Mesendoderm (in vitro differentiated cells): Measurements from ENCODE around the gene HIKESHI.
"Not testable (repeated sequence)": the region's sequence is repeated elsewhere in the genome, so short reads cannot be mapped to it uniquely, and the experiment has no call there.

Experiments
- DNase-seq: peaks from one replicate; pipeline ENCODE4 v3.0.0; 2013
- H2AK5ac ChIP-seq: 2 replicates; pipeline ENCODE4 v1.6.1; 2013; ENCODE audit warnings: low read length, inconsistent platforms
- H2BK120ac ChIP-seq: 2 replicates; pipeline ENCODE4 v1.6.1; 2013; ENCODE audit warnings: low read depth, mild to moderate bottlenecking, low read length, moderate library complexity, mixed read lengths
- H2BK15ac ChIP-seq: replicated peaks from 2 replicates; pipeline ENCODE4 v1.6.1; 2013; ENCODE audit warnings: low read depth, mild to moderate bottlenecking, moderate library complexity
- H2BK5ac ChIP-seq: 2 replicates; pipeline ENCODE4 v1.6.1; 2013; ENCODE audit warnings: low read length, inconsistent platforms
- H3K18ac ChIP-seq: 2 replicates; pipeline ENCODE4 v1.6.1; 2013; ENCODE audit warnings: mild to moderate bottlenecking, low read length, mixed read lengths
- H3K23ac ChIP-seq: one replicate; pipeline ENCODE4 v1.6.1; 2013; ENCODE audit warnings: low read length
- H3K27ac ChIP-seq: 2 replicates; pipeline ENCODE4 v1.5.1; 2013; ENCODE audit warnings: low read depth, mild to moderate bottlenecking, inconsistent platforms, low read length, moderate library complexity
- H3K27me3 ChIP-seq: 2 replicates; pipeline ENCODE4 v1.6.1; 2013; ENCODE audit warnings: low read length, control low read depth, mild to moderate bottlenecking, inconsistent platforms; ENCODE audit not compliant: insufficient read depth, poor library complexity
- H3K36me3 ChIP-seq: 2 replicates; pipeline ENCODE4 v1.6.1; 2013; ENCODE audit warnings: low read length, inconsistent platforms; ENCODE audit not compliant: control insufficient read depth, insufficient read depth
- H3K4ac ChIP-seq: one replicate; pipeline ENCODE4 v1.6.1; 2013; ENCODE audit warnings: low read depth, mild to moderate bottlenecking, low read length, moderate library complexity
- H3K4me1 ChIP-seq: 2 replicates; pipeline ENCODE4 v1.6.1; 2013; ENCODE audit warnings: low read depth, low read length, inconsistent platforms; ENCODE audit not compliant: control insufficient read depth
- H3K4me2 ChIP-seq: 2 replicates; pipeline ENCODE4 v1.6.1; 2013; ENCODE audit warnings: low read length
- H3K4me3 ChIP-seq: 2 replicates; pipeline ENCODE4 v1.5.1; 2013; ENCODE audit warnings: mild to moderate bottlenecking, low read length
- H3K56ac ChIP-seq: one replicate; pipeline ENCODE4 v1.6.1; 2013; ENCODE audit warnings: low read length
- H3K79me1 ChIP-seq: 2 replicates; pipeline ENCODE4 v1.6.1; 2013; ENCODE audit warnings: low read length, inconsistent platforms
- H3K79me2 ChIP-seq: 2 replicates; pipeline ENCODE4 v1.6.1; 2013; ENCODE audit warnings: mild to moderate bottlenecking, low read length; ENCODE audit not compliant: control insufficient read depth, insufficient read depth
- H3K9ac ChIP-seq: 2 replicates; pipeline ENCODE4 v1.6.1; 2013; ENCODE audit warnings: low read length, inconsistent platforms
- H4K5ac ChIP-seq: one replicate; pipeline ENCODE4 v1.6.1; 2013; ENCODE audit warnings: low read length
- H4K8ac ChIP-seq: one replicate; pipeline ENCODE4 v1.6.1; 2013; ENCODE audit warnings: low read depth, mild to moderate bottlenecking, control low read depth, low read length, moderate library complexity
- WGBS: extraction: QIAGEN DNeasy Blood & Tissue Kit; methylation state at CpG from one replicate; pipeline ENCODE4 v1.1.7; 2013; ENCODE audit warnings: low lambda C conversion rate, missing lambda C conversion rate; ENCODE audit not compliant: insufficient coverage; ENCODE audit errors: extremely low coverage; 5-methylcytosine and 5-hydroxymethylcytosine counted together

The HIKESHI gene

DNA sequence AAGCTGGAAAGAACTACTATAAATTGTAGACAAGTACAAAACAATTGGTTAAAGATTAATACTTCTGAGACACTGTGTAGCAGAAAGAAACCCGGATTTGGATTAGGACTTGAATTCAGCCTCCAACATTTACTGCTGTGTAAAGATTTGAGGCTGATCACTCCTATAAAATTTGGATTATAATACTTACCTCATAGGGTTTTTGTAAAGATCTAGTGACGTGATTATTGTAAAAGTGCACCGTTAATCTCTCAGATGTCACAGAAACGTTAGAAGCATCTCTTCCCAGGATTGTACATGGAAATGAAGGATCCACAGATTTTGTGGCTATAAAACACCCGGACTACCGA is 323 bp upstream of the HIKESHI start:
- Histone ChIP-seq H3K4ac (no peak overlapping the region), H3K79me1 (no peaks in the 10 kb centered on the region), H2BK15ac (no peak overlapping the region), H3K4me3 (no peak overlapping the region), H2BK5ac (no peak overlapping the region), H3K9ac (no peak overlapping the region), H3K36me3 (no peaks in the 10 kb centered on the region), H2BK120ac (no peak overlapping the region), H4K5ac (no peak overlapping the region), H3K4me1 (no peaks in the 10 kb centered on the region), H2AK5ac (no peak overlapping the region), H3K23ac (no peak overlapping the region), H3K56ac (no peak overlapping the region), H3K27ac (no peak overlapping the region), H4K8ac (no peak overlapping the region), H3K18ac (no peak overlapping the region), H3K4me2 (no peak overlapping the region), H3K27me3 (no peaks in the 10 kb centered on the region), H3K79me2 (peaks cover 10% of the 10 kb centered on the region)
- DNase-seq: no peak
- WGBS: no CpG with 5 or more reads among the region's 6 CpGs

GRCh38 chr11:86303257-86303656 is 1.2 kb downstream of the HIKESHI start:
- Histone ChIP-seq H2BK120ac (no peak overlapping the region), H4K5ac (no peak overlapping the region), H2BK5ac (no peak overlapping the region), H2AK5ac (no peak overlapping the region), H3K9ac (peak overlapping the region; percentile 18), H3K79me1 (no peaks in the 10 kb centered on the region), H2BK15ac (no peak overlapping the region), H3K23ac (no peak overlapping the region), H4K8ac (no peak overlapping the region), H3K4me3 (no peak overlapping the region), H3K4ac (no peak overlapping the region), H3K4me1 (no peaks in the 10 kb centered on the region), H3K27me3 (no peaks in the 10 kb centered on the region), H3K4me2 (no peak overlapping the region), H3K79me2 (peaks cover 10% of the 10 kb centered on the region), H3K27ac (no peak overlapping the region), H3K18ac (no peak overlapping the region), H3K36me3 (no peaks in the 10 kb centered on the region), H3K56ac (no peak overlapping the region)
- no CpG with 5 or more reads among the region's 2 CpGs for WGBS
- peak; percentile 5 for DNase-seq

GRCh38 chr11:86308710-86309109 is 6.7 kb downstream of the HIKESHI start:
- H2BK120ac ChIP-seq, DNase-seq: not testable (repeated sequence)
- WGBS: no CpG with 5 or more reads among the region's 4 CpGs

DNA sequence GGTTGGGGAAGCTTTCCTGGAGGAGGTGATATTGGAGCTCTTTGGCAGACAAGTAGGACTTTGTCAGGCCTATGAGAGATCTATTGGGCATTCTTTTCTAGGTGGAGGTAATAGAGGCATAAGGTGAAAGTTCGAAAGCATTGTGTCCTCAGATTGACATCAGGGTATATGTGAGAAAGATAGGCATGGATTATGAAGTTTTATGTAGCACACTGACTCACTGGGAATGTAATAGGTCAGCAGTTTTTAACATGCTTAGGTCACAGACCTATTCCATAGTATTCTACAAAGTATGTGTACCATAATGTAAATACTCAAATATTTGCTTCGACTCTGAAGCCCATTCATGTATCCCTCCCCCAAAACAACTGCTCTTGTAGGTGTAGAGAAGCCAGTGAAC is 11.8 kb downstream of the HIKESHI start:
- Histone ChIP-seq H4K8ac (no peak overlapping the region), H2AK5ac (no peak overlapping the region)
- WGBS: no CpG with 5 or more reads among the region's 2 CpGs

More at GRCh38 chr11:86308710-86309109, 6.7 kb downstream of the HIKESHI start:
- not testable (repeated sequence) for H2AK5ac ChIP-seq, H3K27ac ChIP-seq, H3K27me3 ChIP-seq, H3K4me3 ChIP-seq, H3K79me1 ChIP-seq, H3K56ac ChIP-seq, H3K4ac ChIP-seq, H2BK15ac ChIP-seq, H4K8ac ChIP-seq, H4K5ac ChIP-seq, H3K4me2 ChIP-seq, H3K18ac ChIP-seq, H2BK5ac ChIP-seq, H3K36me3 ChIP-seq, H3K23ac ChIP-seq, H3K4me1 ChIP-seq, H3K9ac ChIP-seq, H3K79me2 ChIP-seq

DNA sequence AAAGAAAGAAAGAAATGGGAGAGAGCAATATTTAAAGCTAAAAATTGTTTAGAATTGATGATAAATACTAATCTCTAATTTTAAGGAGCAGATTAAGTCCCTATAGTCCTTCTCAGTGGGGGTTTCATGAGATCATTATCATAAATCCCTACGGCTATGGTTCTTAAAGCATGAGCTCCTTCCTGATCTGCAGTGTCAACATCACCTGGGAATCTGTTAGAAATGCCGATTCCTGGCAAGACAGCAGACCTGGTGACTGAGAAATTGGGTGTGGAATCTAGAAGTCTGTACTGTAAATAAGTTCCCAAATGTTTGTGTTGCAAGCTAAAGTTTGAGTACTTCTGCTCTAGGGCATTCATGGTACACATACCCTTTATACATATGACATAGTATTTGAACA is 12.6 kb downstream of the HIKESHI start:
- Histone ChIP-seq H2BK15ac (no peak overlapping the region), H2BK120ac (no peak overlapping the region), H3K4me1 (no peaks in the 10 kb centered on the region), H3K27ac (no peak overlapping the region), H3K27me3 (no peaks in the 10 kb centered on the region), H3K9ac (no peak overlapping the region), H3K18ac (no peak overlapping the region), H3K4me3 (no peak overlapping the region), H2BK5ac (no peak overlapping the region), H3K79me2 (no peaks in the 10 kb centered on the region), H3K4ac (no peak overlapping the region), H2AK5ac (no peak overlapping the region), H3K56ac (no peak overlapping the region), H4K8ac (no peak overlapping the region), H3K36me3 (no peaks in the 10 kb centered on the region), H4K5ac (no peak overlapping the region), H3K79me1 (peaks cover 2% of the 10 kb centered on the region), H3K4me2 (no peak overlapping the region), H3K23ac (no peak overlapping the region)
- DNase-seq: peak; percentile 83
- no CpG with 5 or more reads among the region's 2 CpGs for WGBS

More for the DNA sequence above, 11.8 kb downstream of the HIKESHI start:
- H3K9ac ChIP-seq: no peak overlapping the region
- H3K36me3 ChIP-seq: no peaks in the 10 kb centered on the region
- H3K79me2 ChIP-seq: no peaks in the 10 kb centered on the region
- no peak overlapping the region for H3K18ac ChIP-seq
- no peak overlapping the region for H3K23ac ChIP-seq
- no peak overlapping the region for H3K27ac ChIP-seq
- no peak overlapping the region for H3K4me3 ChIP-seq
- DNase-seq: no peak
- no peak overlapping the region for H3K4ac ChIP-seq
- no peak overlapping the region for H4K5ac ChIP-seq
- no peak overlapping the region for H2BK120ac ChIP-seq
- H3K56ac ChIP-seq: no peak overlapping the region
- no peaks in the 10 kb centered on the region for H3K4me1 ChIP-seq
- H3K4me2 ChIP-seq: no peak overlapping the region
- H3K79me1 ChIP-seq: peaks cover 2% of the 10 kb centered on the region
- H2BK5ac ChIP-seq: no peak overlapping the region
- H3K27me3 ChIP-seq: no peaks in the 10 kb centered on the region
- H2BK15ac ChIP-seq: no peak overlapping the region

GRCh38 chr11:86335131-86335767 is 33.2 kb downstream of the HIKESHI start:
- Histone ChIP-seq H2BK15ac (no peak overlapping the region), H3K79me1 (no peaks in the 10 kb centered on the region), H3K9ac (no peak overlapping the region), H3K4me3 (no peak overlapping the region), H3K36me3 (no peaks in the 10 kb centered on the region), H3K4me2 (no peak overlapping the region), H3K23ac (no peak overlapping the region), H2AK5ac (no peak overlapping the region), H4K8ac (no peak overlapping the region), H2BK5ac (no peak overlapping the region), H3K27ac (no peak overlapping the region), H3K27me3 (no peaks in the 10 kb centered on the region), H3K79me2 (no peaks in the 10 kb centered on the region), H3K4me1 (no peaks in the 10 kb centered on the region), H3K4ac (no peak overlapping the region), H4K5ac (no peak overlapping the region), H3K18ac (no peak overlapping the region), H3K56ac (no peak overlapping the region), H2BK120ac (no peak overlapping the region)
- DNase-seq: no peak
- no CpG with 5 or more reads among the region's 6 CpGs for WGBS
